ENCODE results near the gene IFT88.

Gene IFT88

GRCh38 chr13:20696073-20696472, 129.1 kb downstream of the IFT88 start:
- no peak for DNase-seq

GRCh38 chr13:20699715-20700114, 132.8 kb downstream of the IFT88 start:
- DNase-seq = no peak

- DNase-seq = no peak
These were observed 133.3 kb downstream of the IFT88 start for GRCh38 chr13:20700288-20700687.

- no peak for DNase-seq
These were observed 134.5 kb downstream of the IFT88 start for GRCh38 chr13:20701461-20701860.

- no peak for DNase-seq
These were observed 135.6 kb downstream of the IFT88 start for GRCh38 chr13:20702530-20702914.

- no peak for DNase-seq
These were observed 136.2 kb downstream of the IFT88 start, which contains the start of gene IL17D for GRCh38 chr13:20702915-20703779. Gene IL17D (plus strand): TSS chr13:20703699. CDS start chr13:20704002, 303 bp downstream.

GRCh38 chr13:20703780-20704458, 137.0 kb downstream of the IFT88 start:
- DNase-seq = no peak

GRCh38 chr13:20704459-20705069, 137.6 kb downstream of the IFT88 start:
- no peak for DNase-seq

GRCh38 chr13:20706661-20707060, 139.7 kb downstream of the IFT88 start:
- no peak for DNase-seq

GRCh38 chr13:20708216-20708615, 141.3 kb downstream of the IFT88 start:
- DNase-seq = no peak

GRCh38 chr13:20709369-20709768, 142.4 kb downstream of the IFT88 start:
- DNase-seq = no peak

- no peak for DNase-seq
These were observed 142.8 kb downstream of the IFT88 start for GRCh38 chr13:20709782-20710181.

- no peak for DNase-seq
These were observed 144.5 kb downstream of the IFT88 start for GRCh38 chr13:20711301-20712044.

GRCh38 chr13:20713014-20713376, 146.0 kb downstream of the IFT88 start:
- DNase-seq = no peak

GRCh38 chr13:20713751-20714150, 146.8 kb downstream of the IFT88 start:
- no peak for DNase-seq

GRCh38 chr13:20714161-20714560, 147.2 kb downstream of the IFT88 start:
- DNase-seq = no peak

GRCh38 chr13:20714563-20715329, 147.8 kb downstream of the IFT88 start:
- DNase-seq = no peak

- no peak for DNase-seq
These were observed 148.4 kb downstream of the IFT88 start for GRCh38 chr13:20715330-20715712.

- DNase-seq = no peak
These were observed 150.0 kb downstream of the IFT88 start for GRCh38 chr13:20716951-20717350.

- DNase-seq = no peak
These were observed 150.9 kb downstream of the IFT88 start for GRCh38 chr13:20717581-20718542.

GRCh38 chr13:20718958-20719566, 152.1 kb downstream of the IFT88 start:
- DNase-seq = no peak

Measured in DMS 273 treated with DMSO at 0.1 percent for 48 hours (cell line).